HepG2 (cell line): ENCODE results near the gene UVSSA. TPM values are rescaled to one million over a fixed set of nuclear protein-coding genes. Genes with fewer than 3 reads are reported as not detected.

Experiments used
- BRD4 ChIP-seq: sonication (generic); formaldehyde crosslinking; IDR thresholded peaks from 2 replicates; pipeline ENCODE4 v1.4.0; 2020; ENCODE audit warnings: missing genetic modification reagents
- ELF3 ChIP-seq: IDR thresholded peaks from 2 replicates; pipeline ENCODE4 v1.6.1; 2016; ENCODE audit warnings: missing genetic modification reagents, missing compliant biosample characterization
- HMG20B ChIP-seq: conservative IDR thresholded peaks from 2 replicates; pipeline ENCODE4 v1.6.1; 2016; ENCODE audit warnings: missing genetic modification reagents, missing compliant biosample characterization
- JUNB ChIP-seq: sonication (generic); formaldehyde crosslinking; IDR thresholded peaks from 2 replicates; pipeline ENCODE4 v1.8.0; 2022; ENCODE audit warnings: missing genetic modification reagents, mild to moderate bottlenecking, borderline replicate concordance
- MAFF ChIP-seq: IDR thresholded peaks from 2 replicates; pipeline ENCODE4 v1.6.1; 2011; ENCODE audit warnings: low read depth, low read length, improper control_type of control experiment
- POLR2AphosphoS5 ChIP-seq: IDR thresholded peaks from 2 replicates; pipeline ENCODE4 v1.6.1; 2012; ENCODE audit warnings: low read depth, low read length
- PTBP1 ChIP-seq: fragments of 200-400 bp; formaldehyde crosslinking; IDR thresholded peaks from 2 replicates; pipeline ENCODE4 v1.6.1; 2018; ENCODE audit warnings: low read length, low read depth; ENCODE audit not compliant: poor library complexity, severe bottlenecking
- TBX2 ChIP-seq: sonication (generic); formaldehyde crosslinking; IDR thresholded peaks from 2 replicates; pipeline ENCODE4 v1.5.0; 2020; ENCODE audit warnings: missing genetic modification reagents, mild to moderate bottlenecking, borderline replicate concordance
- ZMYM4 ChIP-seq: sonication (generic); formaldehyde crosslinking; IDR thresholded peaks from 2 replicates; pipeline ENCODE4 v1.8.1; 2023; ENCODE audit warnings: mild to moderate bottlenecking, missing genetic modification reagents
- ZNF337 ChIP-seq: sonication (generic); formaldehyde crosslinking; IDR thresholded peaks from 2 replicates; pipeline ENCODE4 v1.5.1; 2020; ENCODE audit warnings: missing genetic modification reagents, low read depth, mild to moderate bottlenecking, borderline replicate concordance
- ZNF567 ChIP-seq: sonication (generic); formaldehyde crosslinking; IDR thresholded peaks from 2 replicates; pipeline ENCODE4 v1.8.1; 2023; ENCODE audit warnings: mild to moderate bottlenecking, missing genetic modification reagents, borderline replicate concordance
- ZNF737 ChIP-seq: sonication (generic); formaldehyde crosslinking; IDR thresholded peaks from 2 replicates; pipeline ENCODE4 v1.5.0; 2020; ENCODE audit warnings: missing genetic modification reagents, mild to moderate bottlenecking, borderline replicate concordance
- ZSCAN25 ChIP-seq: sonication (generic); formaldehyde crosslinking; IDR thresholded peaks from 2 replicates; pipeline ENCODE4 v1.8.0; 2022; ENCODE audit warnings: mild to moderate bottlenecking, missing genetic modification reagents
- polyA plus RNA-seq, 8 experiments: library from polyadenylated mRNA; depleted of rRNA in 3 of 8; stranded (reverse) in 7 of 8; unstranded in 1 of 8; fragments of >200 nt; fragmentation: Illumina TruSeq in 4 of 8; extraction: Trizol in 4 of 8; gene quantifications; 2 replicates each; pipeline versions ENCODE4 v1.2.1 to v1.2.3, GENCODE V29; 2011 to 2016; ENCODE audit warnings: low read depth in 4 of 8, missing spikeins in 1 of 8, mixed read lengths in 1 of 8; ENCODE audit not compliant: insufficient read depth in 1 of 8
- total RNA-seq, 5 experiments: library from RNA; depleted of rRNA; stranded (reverse); fragments of >200 nt; fragmentation: Illumina TruSeq; extraction: Trizol; gene quantifications; 2 replicates each; pipeline ENCODE4 v1.2.3, GENCODE V29; 2016; ENCODE audit warnings: low read depth in 1 of 5
- TF ChIP-seq, protein P1 (sequence below): sonication (generic); formaldehyde crosslinking; IDR thresholded peaks from 2 replicates; pipeline ENCODE4 v1.8.0; 2022; ENCODE audit warnings: missing genetic modification reagents, low read depth, mild to moderate bottlenecking, borderline replicate concordance
- TF ChIP-seq, protein P2 (sequence below): sonication (generic); formaldehyde crosslinking; IDR thresholded peaks from 2 replicates; pipeline ENCODE4 v1.4.0; 2020; ENCODE audit warnings: low read depth, mild to moderate bottlenecking, missing genetic modification reagents
- TF ChIP-seq, protein P3 (sequence below): sonication (generic); formaldehyde crosslinking; IDR thresholded peaks from 2 replicates; pipeline ENCODE4 v1.9.0; 2022; ENCODE audit warnings: missing genetic modification reagents, mild to moderate bottlenecking, borderline replicate concordance
- TF ChIP-seq, protein P4 (sequence below): sonication (generic); formaldehyde crosslinking; IDR thresholded peaks from 2 replicates; pipeline ENCODE4 v1.4.0; 2020; ENCODE audit warnings: missing genetic modification reagents
- TF ChIP-seq, protein P5 (sequence below): sonication (generic); formaldehyde crosslinking; IDR thresholded peaks from 2 replicates; pipeline ENCODE4 v1.5.1; 2020; ENCODE audit warnings: mild to moderate bottlenecking, moderate library complexity, missing genetic modification reagents
- TF ChIP-seq, protein P6 (sequence below): IDR thresholded peaks from 2 replicates; pipeline ENCODE4 v1.6.1; 2016

UVSSA gene
- total and polyA plus RNA-seq, 2 of the 13 experiments (the other 11 are each of a cell fraction or from before 2014, with no cell fraction given), result 4.6 to 8.4 TPM

DNA sequence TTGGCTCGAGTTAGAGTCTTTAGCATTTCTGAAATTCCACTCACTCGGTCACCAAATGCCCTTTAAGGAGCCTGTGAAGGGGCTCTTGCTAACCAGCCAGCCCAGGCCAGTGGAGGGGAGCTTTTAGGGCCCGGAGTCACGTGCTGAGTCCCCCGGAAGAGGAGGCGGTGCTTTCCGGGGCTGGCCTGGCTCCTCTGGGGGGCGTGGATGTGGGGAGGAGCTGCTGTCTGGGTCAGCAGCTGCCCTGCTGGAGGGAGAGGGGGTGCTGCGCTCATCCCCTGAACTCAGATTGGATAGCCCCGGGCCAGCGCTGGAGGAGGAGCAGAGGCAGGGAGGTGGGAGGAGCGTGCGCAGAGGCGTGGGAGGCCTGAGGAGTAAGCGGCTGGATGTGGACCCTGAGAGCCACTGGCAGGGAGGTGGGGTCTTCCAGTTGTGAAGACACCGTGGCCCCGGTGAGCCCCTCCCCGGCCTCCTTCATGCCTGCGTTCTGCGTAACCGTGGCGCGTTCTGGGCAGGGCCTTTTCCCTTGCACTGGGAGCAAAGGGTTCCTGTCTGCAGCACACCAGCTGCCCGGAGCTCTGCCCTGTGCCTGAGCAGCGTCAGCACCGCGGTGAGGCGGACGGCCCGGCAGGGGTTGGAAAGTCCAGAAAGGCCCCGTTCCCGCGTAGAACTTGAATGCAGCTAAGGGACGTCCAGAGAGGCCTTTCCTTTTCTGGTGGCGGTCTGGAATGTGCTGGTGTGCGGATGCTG is 37.6 kb upstream of the UVSSA start (continued):
- TF ChIP-seq, protein P1, sequence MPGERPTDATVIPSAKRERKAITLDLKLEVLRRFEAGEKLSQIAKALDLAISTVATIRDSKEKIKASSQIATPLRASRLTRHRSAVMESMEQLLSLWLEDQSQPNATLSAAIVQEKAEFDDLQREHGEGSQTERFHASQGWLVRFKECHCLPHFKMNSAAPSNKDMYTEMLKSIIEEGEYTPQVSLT, result no peak
- TF ChIP-seq ZNF567 (CRISPR knock-in tag) (no peak), MAFF (no peak), JUNB (CRISPR knock-in tag) (no peak), ZNF737 (CRISPR knock-in tag) (no peak), ZNF337 (CRISPR knock-in tag) (0 out of 2 replicates have a peak, but pooled peaks have one; percentile 73), ELF3 (CRISPR knock-in tag) (peak; percentile 41; the same call in 1 of the 2 replicates), ZSCAN25 (peak; percentile 63; the same call in 1 of the 2 replicates), PTBP1 (peak; percentile 30), HMG20B (CRISPR knock-in tag) (no peak), TBX2 (CRISPR knock-in tag) (peak; percentile 51; the same call in 1 of the 2 replicates), BRD4 (CRISPR knock-in tag) (peak; percentile 24; the same call in 1 of the 2 replicates), ZMYM4 (CRISPR knock-in tag) (peak; percentile 27; the same call in 1 of the 2 replicates), POLR2AphosphoS5 (peak; percentile 30)
- TF ChIP-seq, protein P2, sequence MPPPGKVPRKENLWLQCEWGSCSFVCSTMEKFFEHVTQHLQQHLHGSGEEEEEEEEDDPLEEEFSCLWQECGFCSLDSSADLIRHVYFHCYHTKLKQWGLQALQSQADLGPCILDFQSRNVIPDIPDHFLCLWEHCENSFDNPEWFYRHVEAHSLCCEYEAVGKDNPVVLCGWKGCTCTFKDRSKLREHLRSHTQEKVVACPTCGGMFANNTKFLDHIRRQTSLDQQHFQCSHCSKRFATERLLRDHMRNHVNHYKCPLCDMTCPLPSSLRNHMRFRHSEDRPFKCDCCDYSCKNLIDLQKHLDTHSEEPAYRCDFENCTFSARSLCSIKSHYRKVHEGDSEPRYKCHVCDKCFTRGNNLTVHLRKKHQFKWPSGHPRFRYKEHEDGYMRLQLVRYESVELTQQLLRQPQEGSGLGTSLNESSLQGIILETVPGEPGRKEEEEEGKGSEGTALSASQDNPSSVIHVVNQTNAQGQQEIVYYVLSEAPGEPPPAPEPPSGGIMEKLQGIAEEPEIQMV (CRISPR knock-in tag), result no peak
- TF ChIP-seq, protein P3, sequence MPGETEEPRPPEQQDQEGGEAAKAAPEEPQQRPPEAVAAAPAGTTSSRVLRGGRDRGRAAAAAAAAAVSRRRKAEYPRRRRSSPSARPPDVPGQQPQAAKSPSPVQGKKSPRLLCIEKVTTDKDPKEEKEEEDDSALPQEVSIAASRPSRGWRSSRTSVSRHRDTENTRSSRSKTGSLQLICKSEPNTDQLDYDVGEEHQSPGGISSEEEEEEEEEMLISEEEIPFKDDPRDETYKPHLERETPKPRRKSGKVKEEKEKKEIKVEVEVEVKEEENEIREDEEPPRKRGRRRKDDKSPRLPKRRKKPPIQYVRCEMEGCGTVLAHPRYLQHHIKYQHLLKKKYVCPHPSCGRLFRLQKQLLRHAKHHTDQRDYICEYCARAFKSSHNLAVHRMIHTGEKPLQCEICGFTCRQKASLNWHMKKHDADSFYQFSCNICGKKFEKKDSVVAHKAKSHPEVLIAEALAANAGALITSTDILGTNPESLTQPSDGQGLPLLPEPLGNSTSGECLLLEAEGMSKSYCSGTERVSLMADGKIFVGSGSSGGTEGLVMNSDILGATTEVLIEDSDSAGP (CRISPR knock-in tag), result peak; percentile 80; the same call in 1 of the 2 replicates
- TF ChIP-seq, protein P4, sequence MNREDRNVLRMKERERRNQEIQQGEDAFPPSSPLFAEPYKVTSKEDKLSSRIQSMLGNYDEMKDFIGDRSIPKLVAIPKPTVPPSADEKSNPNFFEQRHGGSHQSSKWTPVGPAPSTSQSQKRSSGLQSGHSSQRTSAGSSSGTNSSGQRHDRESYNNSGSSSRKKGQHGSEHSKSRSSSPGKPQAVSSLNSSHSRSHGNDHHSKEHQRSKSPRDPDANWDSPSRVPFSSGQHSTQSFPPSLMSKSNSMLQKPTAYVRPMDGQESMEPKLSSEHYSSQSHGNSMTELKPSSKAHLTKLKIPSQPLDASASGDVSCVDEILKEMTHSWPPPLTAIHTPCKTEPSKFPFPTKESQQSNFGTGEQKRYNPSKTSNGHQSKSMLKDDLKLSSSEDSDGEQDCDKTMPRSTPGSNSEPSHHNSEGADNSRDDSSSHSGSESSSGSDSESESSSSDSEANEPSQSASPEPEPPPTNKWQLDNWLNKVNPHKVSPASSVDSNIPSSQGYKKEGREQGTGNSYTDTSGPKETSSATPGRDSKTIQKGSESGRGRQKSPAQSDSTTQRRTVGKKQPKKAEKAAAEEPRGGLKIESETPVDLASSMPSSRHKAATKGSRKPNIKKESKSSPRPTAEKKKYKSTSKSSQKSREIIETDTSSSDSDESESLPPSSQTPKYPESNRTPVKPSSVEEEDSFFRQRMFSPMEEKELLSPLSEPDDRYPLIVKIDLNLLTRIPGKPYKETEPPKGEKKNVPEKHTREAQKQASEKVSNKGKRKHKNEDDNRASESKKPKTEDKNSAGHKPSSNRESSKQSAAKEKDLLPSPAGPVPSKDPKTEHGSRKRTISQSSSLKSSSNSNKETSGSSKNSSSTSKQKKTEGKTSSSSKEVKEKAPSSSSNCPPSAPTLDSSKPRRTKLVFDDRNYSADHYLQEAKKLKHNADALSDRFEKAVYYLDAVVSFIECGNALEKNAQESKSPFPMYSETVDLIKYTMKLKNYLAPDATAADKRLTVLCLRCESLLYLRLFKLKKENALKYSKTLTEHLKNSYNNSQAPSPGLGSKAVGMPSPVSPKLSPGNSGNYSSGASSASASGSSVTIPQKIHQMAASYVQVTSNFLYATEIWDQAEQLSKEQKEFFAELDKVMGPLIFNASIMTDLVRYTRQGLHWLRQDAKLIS, result no peak
- TF ChIP-seq, protein P5, sequence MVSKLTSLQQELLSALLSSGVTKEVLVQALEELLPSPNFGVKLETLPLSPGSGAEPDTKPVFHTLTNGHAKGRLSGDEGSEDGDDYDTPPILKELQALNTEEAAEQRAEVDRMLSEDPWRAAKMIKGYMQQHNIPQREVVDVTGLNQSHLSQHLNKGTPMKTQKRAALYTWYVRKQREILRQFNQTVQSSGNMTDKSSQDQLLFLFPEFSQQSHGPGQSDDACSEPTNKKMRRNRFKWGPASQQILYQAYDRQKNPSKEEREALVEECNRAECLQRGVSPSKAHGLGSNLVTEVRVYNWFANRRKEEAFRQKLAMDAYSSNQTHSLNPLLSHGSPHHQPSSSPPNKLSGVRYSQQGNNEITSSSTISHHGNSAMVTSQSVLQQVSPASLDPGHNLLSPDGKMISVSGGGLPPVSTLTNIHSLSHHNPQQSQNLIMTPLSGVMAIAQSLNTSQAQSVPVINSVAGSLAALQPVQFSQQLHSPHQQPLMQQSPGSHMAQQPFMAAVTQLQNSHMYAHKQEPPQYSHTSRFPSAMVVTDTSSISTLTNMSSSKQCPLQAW (CRISPR knock-in tag), result peak; percentile 95
- TF ChIP-seq, protein P6, sequence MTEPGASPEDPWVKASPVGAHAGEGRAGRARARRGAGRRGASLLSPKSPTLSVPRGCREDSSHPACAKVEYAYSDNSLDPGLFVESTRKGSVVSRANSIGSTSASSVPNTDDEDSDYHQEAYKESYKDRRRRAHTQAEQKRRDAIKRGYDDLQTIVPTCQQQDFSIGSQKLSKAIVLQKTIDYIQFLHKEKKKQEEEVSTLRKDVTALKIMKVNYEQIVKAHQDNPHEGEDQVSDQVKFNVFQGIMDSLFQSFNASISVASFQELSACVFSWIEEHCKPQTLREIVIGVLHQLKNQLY (CRISPR knock-in tag), result peak; percentile 54; the same call in 1 of the 2 replicates
